ELF-1 (cell line): ENCODE data around the gene TBC1D23.
A peak's percentile ranks its signal among the peaks of the same experiment; 100 is the strongest.
"Not testable (repeated sequence)": the region's sequence is repeated elsewhere in the genome, so short reads cannot be mapped to it uniquely, and the experiment has no call there.

Experiments used
- DNase-seq: peaks from one replicate; pipeline ENCODE4 v3.0.0-alpha.2; 2016; ENCODE audit warnings: low read depth, low spot score

The TBC1D23 gene

DNA sequence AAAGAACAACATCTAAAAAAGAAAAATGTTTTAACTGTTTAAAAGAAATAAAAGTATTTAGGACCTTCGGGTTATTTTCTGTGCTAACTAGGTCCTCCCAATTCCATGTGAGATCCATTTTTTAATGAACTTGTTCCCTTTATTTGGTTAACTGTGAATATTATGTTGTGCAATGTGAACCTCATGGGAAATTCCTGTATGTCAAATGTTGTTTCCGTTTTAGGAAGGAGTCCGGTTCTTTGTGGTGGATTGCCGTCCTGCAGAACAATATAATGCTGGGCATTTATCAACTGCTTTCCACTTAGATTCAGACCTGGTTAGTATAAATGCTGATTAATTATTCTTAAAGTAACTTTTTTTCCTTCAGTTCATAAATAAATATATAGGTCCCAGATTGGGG lies 38.2 kb downstream of the TBC1D23 start:
- no peak for DNase-seq

DNA sequence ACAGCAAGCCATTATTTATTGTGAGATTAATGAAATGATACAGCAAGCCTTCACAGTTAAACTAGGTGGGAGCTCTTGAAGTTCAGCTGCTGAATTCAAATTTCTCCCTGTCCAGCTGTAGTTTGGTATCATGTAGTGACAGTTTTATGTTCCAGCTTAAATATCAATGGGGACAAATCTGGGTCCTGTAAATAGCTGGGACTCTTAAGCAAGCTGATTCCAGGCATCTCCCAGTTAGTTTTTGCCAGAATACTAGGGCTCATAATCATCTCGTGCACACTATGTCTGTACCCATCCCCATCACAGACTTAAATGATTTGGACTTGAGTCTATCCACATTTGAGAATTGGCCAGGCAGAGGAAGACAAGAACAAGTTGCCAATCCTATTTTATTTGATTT lies 45.9 kb downstream of the TBC1D23 start:
- DNase-seq, result no peak

- DNase-seq, result no peak
Observed at GRCh38 chr3:100310355-100310965, 49.7 kb downstream of the TBC1D23 start.

DNA sequence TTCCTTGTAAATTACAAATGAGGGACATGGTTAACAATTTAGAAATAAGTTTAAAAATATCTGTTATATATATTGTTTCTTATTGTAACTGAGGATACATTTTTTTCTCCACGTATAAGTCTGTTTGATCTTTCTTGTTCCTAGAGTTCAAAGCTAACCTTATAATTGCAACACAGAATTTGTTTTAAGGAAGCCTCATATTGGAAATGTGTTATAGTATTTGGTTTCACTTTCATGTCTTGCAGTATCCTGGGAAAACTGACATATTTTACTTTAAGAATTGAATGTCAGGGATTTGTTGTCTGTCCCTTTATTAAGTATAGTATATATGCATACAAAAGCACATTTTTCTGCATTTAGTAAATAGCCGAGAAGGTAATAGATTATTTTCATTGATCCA lies 50.2 kb downstream of the TBC1D23 start:
- DNase-seq, result no peak

GRCh38 chr3:100316641-100317069 lies 55.9 kb downstream of the TBC1D23 start:
- peak; percentile 20 for DNase-seq

DNA sequence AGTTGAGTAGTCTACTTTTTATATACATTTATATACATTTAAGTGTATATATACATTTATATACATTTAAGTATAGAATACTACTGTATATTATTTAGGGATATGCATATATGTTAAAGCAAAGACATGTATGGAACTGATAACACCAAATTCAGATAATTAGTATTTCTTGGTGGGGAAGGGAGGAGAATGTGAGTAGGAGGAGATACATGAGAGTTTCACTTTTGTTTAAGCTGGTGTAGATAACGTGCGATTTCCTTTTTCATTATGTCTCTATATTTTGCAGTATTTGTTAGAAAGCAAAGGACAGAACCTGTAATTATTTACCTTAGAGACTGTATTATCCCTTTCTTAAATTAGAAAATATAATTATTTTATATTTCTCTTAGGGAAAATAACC lies 57.1 kb downstream of the TBC1D23 start:
- DNase-seq, result no peak

- no peak for DNase-seq
Observed at GRCh38 chr3:100319951-100320350, 59.2 kb downstream of the TBC1D23 start.

DNA sequence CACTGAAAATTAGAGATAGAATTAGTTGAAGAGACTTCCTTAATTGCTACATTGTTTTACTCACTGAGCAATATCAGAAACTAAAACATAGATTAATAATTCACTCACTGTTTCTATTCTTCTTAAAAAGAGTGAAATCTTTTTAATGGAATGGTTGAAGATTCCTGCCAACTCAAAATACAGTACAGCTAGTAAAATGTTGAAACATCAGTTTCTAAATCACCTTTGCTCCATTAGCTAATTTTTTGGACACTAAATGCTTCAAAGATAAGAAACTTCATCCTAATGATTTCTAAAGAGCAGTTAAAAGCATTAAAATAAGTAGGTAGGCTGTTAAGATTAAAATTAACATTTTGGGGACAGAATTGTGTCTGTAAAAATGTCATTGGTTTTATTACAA lies 63.3 kb downstream of the TBC1D23 start:
- no peak for DNase-seq

DNA sequence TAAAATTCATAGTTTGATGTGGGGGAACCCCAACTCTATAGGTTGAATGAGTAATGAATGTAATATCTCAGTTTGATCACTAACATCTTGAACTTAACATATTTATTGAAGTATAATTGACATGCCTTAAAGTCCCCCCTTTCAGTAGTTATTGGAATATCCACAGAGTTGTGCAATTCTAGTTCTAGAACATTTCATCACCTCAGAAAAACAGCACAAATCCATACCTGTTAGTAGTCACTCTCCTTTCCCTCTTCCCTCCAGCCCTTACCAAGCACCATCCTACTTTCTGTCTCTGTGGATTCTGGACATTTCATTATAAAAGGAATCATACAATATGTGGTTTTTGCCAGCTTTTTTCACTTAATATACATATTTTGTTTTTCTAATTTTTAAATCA lies 65.0 kb downstream of the TBC1D23 start:
- no peak for DNase-seq

GRCh38 chr3:100327377-100327776 lies 66.6 kb downstream of the TBC1D23 start:
- DNase-seq, result not testable (repeated sequence)

DNA sequence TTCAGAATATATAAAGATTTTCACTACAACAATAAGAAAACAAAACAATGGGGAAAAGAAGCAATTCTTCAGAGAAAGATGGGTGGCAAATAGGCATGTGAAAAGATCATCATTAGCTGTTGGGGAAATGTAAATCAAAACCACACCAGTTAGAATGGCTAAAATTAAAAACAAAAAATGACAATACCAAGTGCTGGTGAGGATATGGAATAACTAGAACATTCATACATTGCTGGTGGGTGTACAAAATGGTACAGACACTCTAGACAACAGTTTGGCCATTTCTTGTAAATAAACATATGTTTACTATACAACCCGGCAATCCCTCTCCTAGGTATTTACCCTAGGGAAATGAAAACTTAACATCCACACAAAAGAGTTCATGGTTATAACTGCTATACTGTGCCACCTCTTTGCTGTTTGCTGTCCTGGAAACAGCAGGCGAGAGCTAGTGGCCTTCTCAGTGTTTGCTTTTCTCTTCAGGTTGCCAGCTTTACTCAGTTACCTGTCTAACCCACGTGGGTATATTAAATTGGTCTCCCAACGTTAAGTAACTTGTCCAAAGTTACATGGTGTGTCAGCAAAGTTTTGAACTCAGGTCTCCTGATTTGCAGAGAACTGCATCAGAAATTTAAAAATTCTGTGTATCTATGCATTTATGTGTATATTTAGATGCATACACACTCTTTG lies 69.2 kb downstream of the TBC1D23 start:
- DNase-seq, result no peak

DNA sequence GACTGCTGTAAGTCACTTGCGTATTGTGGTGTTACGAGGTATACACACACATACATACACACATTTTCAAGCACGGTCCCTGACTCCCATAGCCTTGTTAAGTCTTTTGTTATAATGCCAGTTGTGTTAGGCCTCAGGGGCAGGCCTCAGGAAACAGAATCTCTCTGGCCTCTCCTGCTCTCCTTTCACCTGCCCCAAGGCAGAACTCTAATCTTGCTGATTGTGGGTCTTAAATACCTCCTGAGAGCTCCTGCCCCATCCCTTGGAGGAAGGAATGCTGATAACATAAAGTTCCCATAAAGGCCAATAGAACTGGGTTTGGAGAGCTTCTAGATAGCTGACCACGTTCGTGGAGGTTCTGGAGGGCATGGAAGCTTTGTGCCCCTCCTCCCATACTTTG lies 69.9 kb downstream of the TBC1D23 start:
- DNase-seq, result peak; percentile 83

GRCh38 chr3:100331660-100332059 lies 70.9 kb downstream of the TBC1D23 start:
- no peak for DNase-seq

GRCh38 chr3:100333051-100333450 lies 72.3 kb downstream of the TBC1D23 start:
- DNase-seq, result no peak

DNA sequence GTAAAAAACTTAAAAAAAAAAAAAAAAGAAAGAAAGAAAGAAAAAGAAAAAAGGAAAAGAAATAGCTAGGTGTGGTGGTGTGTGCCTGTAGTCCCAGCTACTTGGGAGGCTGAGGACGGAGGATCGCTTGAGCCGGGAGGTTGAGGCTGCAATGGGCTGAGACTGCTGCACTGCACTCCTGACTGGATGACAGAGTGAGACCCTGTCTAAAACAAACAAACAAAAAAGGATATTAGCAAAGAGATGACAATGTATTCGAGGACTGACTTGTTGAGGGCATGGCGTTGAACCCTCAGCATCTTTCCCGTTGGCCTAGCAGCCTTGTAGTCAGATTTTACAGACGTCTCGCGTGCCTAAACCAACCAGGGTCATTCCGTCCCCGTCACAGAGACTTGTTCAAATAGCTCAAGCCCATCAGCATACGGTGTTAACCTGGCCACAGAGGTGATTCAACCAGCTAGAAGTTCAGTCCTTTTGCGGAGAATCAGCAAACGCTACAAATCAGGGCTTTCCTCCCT lies 73.2 kb downstream of the TBC1D23 start:
- no peak for DNase-seq

- DNase-seq, result peak; percentile 95
Observed at GRCh38 chr3:100334488-100335351, 73.9 kb downstream of the TBC1D23 start, which contains the start of gene NIT2. TSS of gene NIT2 (plus strand) at chr3:100334757. CDS start at chr3:100334792, 35 bp downstream.

DNA sequence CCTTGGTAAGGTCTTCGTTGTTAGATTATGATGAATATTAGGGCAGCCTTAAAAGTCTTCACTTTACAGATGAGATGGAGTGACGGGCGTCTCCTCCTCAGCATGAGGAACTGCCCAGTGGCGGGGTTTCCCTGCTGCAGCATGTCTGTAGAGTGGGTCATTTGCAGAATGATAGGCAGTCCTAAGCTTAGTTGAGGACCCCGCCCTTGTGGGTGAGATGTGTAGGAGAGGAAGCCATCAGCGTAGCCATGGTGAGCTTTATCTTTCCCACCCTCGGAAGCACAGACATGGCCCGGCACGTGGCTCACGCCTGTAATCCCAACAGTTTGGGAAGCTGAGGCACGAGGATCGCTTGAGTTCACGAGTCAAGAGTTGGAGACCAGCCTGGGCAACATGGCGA lies 74.6 kb downstream of the TBC1D23 start:
- DNase-seq, result peak; percentile 60

GRCh38 chr3:100336229-100336628 lies 75.4 kb downstream of the TBC1D23 start:
- not testable (repeated sequence) for DNase-seq

DNA sequence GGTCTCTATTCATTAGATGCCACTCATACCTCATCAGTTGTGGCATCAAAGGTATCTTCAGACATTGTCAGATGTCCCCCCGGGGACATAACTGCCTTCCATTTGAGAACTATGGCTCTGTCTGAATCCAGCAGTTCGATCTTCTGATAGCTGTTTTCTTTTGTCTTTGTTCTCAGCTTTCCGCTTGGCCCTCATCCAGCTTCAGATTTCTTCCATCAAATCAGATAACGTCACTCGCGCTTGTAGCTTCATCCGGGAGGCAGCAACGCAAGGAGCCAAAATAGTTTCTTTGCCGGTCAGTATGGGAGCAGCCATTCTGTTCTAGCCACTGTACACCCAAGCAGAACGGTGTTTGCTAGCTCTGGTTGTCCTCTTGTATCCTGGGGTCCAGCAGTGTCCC lies 78.1 kb downstream of the TBC1D23 start:
- DNase-seq, result no peak

GRCh38 chr3:100339786-100340185 lies 79.0 kb downstream of the TBC1D23 start:
- no peak for DNase-seq

DNA sequence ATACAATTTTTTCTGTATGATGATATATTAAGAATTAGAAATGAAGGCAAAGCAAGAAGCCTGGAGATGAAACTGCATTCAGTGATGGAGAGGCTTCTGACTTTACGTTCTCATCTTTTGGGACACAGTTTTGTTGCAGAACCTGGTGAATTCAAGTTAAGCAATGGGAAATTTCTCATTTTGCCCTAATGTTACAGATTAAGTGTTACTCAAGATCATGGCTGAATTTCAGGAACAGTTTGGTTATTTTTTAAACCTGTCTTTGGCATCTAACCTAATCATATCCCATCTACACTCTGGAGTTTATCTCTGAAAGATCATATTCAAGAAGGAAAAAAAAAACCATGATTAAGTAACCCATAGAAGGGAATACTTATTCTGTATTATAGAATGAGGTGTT lies 79.7 kb downstream of the TBC1D23 start:
- no peak for DNase-seq

GRCh38 chr3:100348727-100349126 lies 87.9 kb downstream of the TBC1D23 start:
- no peak for DNase-seq
